LHCN-M2 (cell line): ENCODE measurements around the gene C1QTNF7. TPM values are rescaled to one million over a fixed set of nuclear protein-coding genes. Genes with fewer than 3 reads are reported as not detected.

Experiments used
- DNase-seq: peaks from one replicate; pipeline ENCODE4 v3.0.0-alpha.2; 2012; ENCODE audit warnings: low read depth
- total RNA-seq: library from RNA; depleted of rRNA; stranded (reverse); fragments of >200 nt; gene quantifications from 2 replicates; pipeline ENCODE4 v1.2.3, GENCODE V29; 2014

C1QTNF7 gene
- total RNA-seq, 1 experiment from 2014 or later = not detected

DNA sequence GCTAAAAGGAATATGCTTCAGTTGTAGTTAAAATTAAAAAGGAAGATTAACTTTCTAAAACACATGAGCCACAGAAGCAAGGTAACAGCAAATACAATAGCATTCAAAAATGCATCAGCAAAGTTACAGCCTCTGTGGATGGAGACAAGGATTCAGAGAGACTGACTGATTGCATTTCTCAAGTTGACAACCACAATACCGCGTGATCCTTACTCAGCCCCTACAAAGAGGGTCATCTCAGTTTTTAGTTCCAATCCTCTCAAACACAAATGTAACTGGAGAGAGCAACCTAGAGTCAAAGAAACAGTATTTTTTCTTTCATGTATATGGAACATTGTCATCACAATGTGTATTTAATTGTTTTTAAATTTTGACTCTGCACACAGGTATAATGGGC lies 14.2 kb upstream of the C1QTNF7 start:
- DNase-seq = peak; percentile 22

DNA sequence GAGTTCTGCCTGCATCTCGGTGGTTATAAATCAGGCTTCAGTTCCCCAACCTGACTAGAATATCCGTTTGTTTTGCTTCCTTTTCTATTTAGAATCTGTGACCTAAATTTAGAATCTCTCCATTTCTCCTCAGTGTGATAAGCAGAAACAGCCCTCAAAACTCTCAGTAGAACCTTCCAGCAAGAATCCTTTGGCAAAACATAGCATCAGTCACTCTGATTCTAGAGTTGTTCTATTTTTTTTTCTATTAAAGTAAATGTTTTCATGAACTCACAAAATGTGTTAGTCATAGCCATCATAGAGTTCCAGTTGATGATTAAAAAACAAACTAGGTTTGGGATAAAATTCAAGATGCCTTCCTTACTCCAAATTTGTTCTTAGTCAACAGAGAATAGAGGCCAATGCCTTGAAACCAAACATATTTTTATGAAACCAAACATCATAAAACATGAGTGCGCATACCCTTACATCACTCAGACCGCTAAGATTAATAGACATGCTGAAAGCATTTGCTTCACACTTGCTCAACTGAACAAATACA lies 13.2 kb upstream of the C1QTNF7 start:
- peak; percentile 57 for DNase-seq

DNA sequence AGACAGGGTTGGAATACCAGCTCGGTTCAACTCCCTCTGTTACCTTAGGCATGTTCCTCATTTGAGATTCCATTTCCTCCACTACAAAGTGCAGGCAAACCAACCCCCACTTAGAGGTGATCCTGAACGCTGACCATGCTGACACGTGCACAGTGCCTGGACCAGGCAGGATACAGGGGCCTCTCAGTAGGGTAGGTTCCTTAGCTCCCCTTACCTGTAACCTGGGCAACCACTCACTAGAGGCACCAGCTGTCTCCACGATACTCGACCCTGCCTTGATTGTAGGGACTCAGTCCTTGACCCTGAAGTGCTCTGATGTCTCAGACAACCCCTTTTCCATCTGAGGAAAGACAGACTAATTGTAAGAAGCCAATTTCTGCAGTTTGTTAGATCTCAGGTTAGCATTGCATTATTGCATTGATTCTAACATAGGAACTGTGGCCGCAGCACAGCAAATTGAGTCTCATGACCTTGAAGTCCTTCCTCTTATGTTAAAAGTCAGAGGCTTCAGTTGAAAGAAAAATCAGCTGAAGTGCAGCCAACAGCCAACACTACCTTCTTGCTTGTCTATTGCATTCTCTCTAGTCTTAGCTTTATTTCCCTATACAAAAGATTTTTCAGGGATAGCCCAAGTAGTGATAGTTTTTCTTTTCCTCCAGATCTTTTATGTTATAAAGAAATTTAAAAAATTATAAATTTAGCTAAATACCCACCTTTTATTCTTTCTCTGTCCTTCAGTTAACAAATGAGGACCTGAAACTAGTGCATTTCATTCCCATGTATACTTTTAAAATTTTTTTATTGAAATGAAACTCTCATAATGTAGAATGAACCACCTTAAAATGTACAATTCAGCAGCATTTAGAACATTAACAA lies 11.2 kb upstream of the C1QTNF7 start:
- no peak for DNase-seq

- no peak for DNase-seq
Observed at GRCh38 chr4:15417233-15417660, 10.6 kb upstream of the C1QTNF7 start.

- no peak for DNase-seq
Observed at GRCh38 chr4:15418956-15419355, 8.9 kb upstream of the C1QTNF7 start.

GRCh38 chr4:15420642-15421041 lies 7.2 kb upstream of the C1QTNF7 start:
- DNase-seq = peak; percentile 89

DNA sequence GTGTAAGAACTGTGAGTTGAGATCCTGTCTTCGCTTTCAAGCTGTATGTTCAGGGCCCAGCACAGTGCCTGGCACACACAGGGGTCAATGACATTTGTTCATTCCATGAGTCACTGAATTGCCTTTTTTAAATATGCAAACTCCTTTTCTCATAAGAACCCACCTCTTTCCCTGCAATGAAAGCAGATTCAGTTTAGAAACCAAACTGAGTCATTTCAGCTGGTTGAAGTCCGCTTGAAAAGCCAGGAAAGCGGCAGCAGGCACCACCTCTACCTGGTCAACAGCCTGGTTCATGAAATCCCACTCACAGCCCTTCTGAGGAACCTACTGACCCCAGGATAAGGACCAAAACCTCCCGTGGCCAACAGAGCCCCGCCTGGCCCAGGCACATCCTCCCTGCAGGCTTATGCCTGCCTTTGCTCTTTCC lies 4.5 kb upstream of the C1QTNF7 start:
- DNase-seq = no peak

GRCh38 chr4:15425520-15425919 lies 2.3 kb upstream of the C1QTNF7 start:
- DNase-seq = no peak

DNA sequence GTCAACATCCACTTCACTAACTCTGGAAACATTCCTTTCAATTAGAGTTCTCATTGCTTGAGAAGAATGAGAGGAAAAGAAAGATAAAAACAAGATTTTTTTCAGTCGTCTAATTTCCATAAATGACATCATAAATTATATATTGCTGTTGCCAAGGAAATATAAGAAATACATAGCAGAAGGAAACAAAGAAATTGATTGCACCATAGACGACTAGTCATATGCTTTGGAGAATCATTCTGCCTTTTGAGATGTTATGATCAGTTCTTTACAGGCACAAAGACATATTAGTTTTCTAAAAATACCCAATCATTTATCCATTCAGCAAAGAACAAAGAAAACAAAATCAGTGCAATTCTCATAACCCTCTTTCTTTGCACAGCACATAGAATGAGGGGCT lies 672 bp upstream of the C1QTNF7 start:
- DNase-seq = no peak

- no peak for DNase-seq
Observed at GRCh38 chr4:15428611-15429010, 778 bp downstream of the C1QTNF7 start.

GRCh38 chr4:15434091-15434490 lies 6.3 kb downstream of the C1QTNF7 start:
- DNase-seq = peak; percentile 72

GRCh38 chr4:15434676-15435075 lies 6.8 kb downstream of the C1QTNF7 start:
- no peak for DNase-seq

GRCh38 chr4:15436513-15436912 lies 8.7 kb downstream of the C1QTNF7 start:
- DNase-seq = peak; percentile 43

DNA sequence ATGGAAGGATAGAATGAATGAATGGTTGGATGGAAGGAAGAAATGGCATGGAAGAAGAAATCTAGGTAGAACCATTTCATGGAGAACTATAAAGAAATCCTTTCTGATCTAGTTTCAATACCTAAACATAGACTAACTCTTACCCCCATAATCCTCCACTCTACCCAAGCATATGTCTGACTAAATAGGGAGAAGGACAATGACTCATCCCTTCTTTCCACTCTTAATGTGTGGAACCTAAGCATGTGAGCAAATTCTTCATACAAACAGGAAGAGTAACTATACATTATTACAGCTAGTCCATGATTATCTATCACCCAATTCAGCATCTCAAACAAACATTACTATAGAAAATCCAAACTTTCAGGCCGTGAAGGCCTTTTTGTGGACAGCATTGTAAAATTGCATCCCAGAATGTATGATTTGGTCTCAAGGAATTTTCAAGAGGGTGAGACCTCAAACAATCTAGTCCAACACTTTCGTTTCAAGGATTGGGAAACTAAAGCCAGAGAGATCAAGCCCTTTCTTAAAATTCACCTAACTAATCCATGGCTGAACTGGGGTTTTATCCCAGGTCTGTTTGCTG lies 11.2 kb downstream of the C1QTNF7 start:
- peak; percentile 37 for DNase-seq

DNA sequence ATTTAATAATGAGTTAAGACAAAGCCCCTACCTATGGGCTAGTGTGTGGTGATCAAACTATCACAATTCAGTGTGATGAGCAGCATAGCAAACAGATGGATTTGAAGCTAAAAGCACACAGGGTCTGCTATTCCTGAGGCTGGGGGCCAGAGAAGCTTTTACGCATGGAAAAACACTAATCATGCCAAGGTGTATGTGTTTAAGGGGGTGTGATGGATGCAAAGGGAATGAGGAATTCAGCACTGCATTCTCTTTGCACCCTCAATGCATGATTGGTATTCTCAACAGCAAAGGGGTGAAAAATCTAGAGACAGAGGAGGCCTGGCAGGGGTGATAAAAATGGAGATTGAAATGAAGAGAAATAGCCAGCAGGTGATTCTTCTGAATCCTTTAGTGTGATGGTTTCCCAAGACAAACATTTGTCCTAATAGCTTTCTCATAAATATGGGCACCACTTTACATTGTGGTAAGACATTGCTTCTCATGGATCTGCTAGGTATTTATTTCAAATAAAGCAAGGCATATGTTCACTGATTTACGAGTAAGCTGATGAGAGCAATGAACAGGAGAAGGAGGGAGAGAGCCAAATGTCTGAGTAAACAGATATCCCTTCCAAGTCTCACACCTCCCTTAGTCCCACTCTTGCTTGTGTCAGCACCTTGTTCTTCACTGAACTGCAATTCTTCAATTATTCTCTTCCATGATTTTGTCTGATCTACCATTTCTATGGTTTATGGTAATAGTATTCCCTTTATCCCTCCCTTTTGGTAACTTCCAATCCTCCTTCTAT lies 15.7 kb downstream of the C1QTNF7 start:
- no peak for DNase-seq

DNA sequence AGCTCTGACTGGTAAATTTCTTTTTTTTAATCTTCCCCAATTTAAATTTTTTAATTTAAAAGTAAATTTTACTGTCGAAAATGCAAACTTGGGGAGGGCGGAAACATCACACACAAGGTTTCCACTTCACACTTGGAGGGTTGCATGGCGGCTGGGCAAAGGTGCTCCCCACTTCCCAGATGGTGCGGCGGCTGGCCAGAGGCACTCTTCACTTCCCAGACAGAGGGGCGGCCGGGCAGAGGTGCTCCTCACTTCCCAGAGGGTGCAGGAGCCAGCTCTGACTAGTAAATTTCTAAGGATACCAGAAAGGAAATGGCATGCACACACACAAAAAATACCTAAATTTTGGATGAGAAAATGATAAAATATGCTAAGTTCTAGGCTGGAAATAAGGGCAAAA lies 16.4 kb downstream of the C1QTNF7 start:
- no peak for DNase-seq

DNA sequence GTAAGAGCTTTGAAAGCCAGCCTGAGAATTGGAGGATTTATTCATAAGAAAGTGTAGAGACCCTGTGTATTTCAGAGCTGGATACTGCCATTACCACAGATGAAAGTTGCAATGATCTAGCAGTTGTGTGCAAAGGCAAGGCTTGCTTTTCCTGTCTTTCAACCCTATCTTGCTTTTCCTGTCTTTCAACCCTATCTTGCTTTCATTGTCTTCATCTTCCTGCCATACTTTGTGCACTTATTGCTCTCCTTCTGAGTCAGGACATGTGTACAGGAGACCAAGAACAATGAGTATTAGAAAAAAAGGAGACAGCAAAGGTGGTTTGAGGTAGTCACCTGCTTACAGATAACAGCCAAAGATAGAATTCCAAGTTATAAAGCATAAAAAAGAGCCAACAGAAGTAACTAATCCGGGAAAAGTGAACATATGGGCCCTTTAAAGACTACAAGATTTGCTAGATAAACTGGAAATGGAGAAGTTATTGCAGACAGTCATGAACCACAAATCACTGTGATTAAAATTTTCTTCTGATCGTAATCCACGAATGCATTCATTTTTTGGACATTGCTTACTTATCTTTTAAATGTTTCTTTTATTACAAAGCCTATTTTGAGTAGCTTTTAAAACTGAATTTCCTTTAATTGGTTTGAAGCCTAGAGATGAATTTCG lies 17.2 kb downstream of the C1QTNF7 start:
- DNase-seq = no peak

DNA sequence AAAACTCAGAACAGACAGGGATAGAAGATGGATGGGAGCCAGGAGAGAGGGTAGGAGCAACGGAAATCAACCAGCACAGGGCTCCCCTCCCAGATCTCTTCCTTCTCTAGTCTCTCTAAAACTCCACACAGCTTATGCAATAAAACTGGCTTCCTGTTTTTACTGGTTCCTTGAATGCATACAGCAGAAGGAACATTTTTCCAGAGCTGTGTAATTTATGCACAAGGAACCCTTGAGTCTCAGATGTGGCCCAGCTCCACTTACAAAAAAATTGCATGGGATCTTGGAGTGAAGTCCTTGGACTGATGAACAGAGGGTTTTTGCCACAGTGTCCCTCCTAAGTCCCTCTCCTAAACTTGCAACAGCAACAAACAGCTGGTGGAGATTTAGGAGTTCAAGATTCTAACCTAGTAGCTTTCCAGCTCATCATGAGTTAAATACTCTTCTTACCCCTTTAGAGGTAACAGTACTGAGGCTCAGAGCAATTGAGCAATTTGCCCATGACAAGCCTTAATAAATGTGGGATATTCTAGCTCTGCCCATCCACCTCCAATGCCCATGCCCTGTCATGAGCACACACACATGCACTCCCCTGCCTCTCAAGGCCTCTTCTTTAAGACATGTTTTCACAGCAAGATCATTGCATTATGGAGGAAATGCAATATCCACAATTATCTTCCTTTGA lies 23.5 kb downstream of the C1QTNF7 start:
- peak; percentile 46 for DNase-seq

DNA sequence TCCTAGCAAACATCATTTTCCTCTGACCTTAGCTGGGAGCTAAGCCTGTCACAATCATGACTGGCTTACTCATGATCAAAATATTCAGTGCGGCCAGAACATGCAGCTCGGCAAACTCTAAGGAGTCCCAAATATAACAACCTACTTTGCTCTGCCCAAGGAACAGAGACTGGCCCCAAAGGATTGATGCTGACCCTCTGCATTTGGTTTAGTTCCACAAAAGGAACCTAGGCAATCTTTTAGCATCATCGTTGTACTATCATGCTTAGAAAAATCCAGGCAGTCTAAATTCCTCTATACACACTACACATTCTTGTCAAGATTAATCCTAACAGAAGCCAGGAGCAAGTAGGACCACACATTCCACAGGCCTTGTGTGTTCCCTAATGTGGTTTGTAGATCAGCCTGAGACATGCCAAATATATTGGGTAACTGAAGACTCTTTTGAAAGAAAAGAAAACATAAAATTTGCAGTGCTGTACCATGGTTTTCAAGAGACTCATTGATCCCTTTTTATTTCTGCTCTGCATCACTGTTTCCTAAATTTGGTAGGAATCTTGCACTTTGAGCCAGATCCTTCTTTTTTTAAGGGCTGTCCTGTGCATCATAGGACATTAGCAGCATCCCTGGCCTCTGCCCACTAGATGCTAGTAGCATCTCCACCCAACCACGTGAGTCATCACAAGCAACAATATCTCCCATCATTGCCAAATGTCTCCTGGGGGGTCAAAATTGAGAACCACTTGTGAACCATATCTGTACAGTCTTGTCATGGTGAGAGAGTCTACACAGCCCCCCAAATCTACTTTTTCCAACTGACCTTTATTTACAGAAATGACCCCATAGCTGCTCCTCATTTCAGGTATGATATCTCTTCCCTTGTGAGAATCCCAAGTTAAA lies 24.3 kb downstream of the C1QTNF7 start:
- DNase-seq = peak; percentile 91

DNA sequence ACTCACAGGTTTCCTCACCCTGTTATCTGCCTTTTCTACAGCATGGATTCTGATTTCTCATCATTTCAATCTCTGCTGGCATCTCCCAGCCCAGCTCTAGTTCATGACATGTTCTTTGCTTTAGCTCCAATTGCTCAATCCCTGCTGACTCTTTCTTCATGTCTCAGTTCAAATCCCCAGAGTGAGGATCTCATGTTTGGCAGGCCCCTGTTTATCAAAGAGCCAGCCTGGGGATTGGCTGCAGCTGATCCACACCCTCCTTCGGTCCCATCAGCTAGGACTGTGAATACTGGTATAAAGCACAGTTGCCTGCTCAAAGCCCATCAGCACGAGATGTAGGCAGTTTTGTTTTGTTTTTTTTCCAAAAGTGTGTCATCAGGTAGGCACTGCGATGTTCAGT lies 27.5 kb downstream of the C1QTNF7 start:
- peak; percentile 86 for DNase-seq
